T follicular helper cell (primary cell): Measurements from ENCODE around the gene DPF3.
"Not testable (repeated sequence)": the region's sequence is repeated elsewhere in the genome, so short reads cannot be mapped to it uniquely, and the experiment has no call there.

Source experiments
- DNase-seq: peaks from one replicate; pipeline ENCODE4 v3.0.0-alpha.2; 2020; ENCODE audit warnings: low read depth

DPF3 gene

GRCh38 chr14:72774141-72774540 lies 119.8 kb downstream of the DPF3 start:
- DNase-seq = no peak

GRCh38 chr14:72771561-72771960 lies 122.3 kb downstream of the DPF3 start:
- DNase-seq = no peak

- no peak for DNase-seq
These were observed 127.6 kb downstream of the DPF3 start for GRCh38 chr14:72766296-72766695.

- no peak for DNase-seq
These were observed 130.0 kb downstream of the DPF3 start for GRCh38 chr14:72763892-72764291.

- DNase-seq = no peak
These were observed 134.2 kb downstream of the DPF3 start for GRCh38 chr14:72759670-72760069.

- DNase-seq = no peak
These were observed 134.9 kb downstream of the DPF3 start for GRCh38 chr14:72758993-72759392.

- DNase-seq = no peak
These were observed 135.5 kb downstream of the DPF3 start for GRCh38 chr14:72758420-72758819.

GRCh38 chr14:72756967-72757366 lies 136.9 kb downstream of the DPF3 start:
- DNase-seq = no peak

GRCh38 chr14:72755766-72756165 lies 138.1 kb downstream of the DPF3 start:
- no peak for DNase-seq

GRCh38 chr14:72754949-72755348 lies 139.0 kb downstream of the DPF3 start:
- no peak for DNase-seq

- DNase-seq = no peak
These were observed 140.0 kb downstream of the DPF3 start for GRCh38 chr14:72753879-72754400.

- DNase-seq = no peak
These were observed 140.7 kb downstream of the DPF3 start for GRCh38 chr14:72753044-72753710.

- DNase-seq = no peak
These were observed 141.9 kb downstream of the DPF3 start for GRCh38 chr14:72752034-72752412.

- no peak for DNase-seq
These were observed 142.4 kb downstream of the DPF3 start for GRCh38 chr14:72751276-72752033.

GRCh38 chr14:72748921-72749320 lies 145.0 kb downstream of the DPF3 start:
- not testable (repeated sequence) for DNase-seq

GRCh38 chr14:72747652-72748051 lies 146.2 kb downstream of the DPF3 start:
- DNase-seq = no peak

- no peak for DNase-seq
These were observed 147.6 kb downstream of the DPF3 start for GRCh38 chr14:72745991-72746980.

- DNase-seq = no peak
These were observed 148.4 kb downstream of the DPF3 start for GRCh38 chr14:72745546-72745945.

GRCh38 chr14:72744416-72745120 lies 149.3 kb downstream of the DPF3 start:
- DNase-seq = no peak

GRCh38 chr14:72743626-72744025 lies 150.3 kb downstream of the DPF3 start:
- no peak for DNase-seq

- no peak for DNase-seq
These were observed 151.1 kb downstream of the DPF3 start for GRCh38 chr14:72742838-72743195.
